Measurements from ENCODE around the gene C11orf21. TPM values are rescaled to one million over a fixed set of nuclear protein-coding genes. Genes with fewer than 3 reads are reported as not detected.

The C11orf21 gene
- total and polyA plus RNA-seq, 9 of the 15 experiments (the other 6 are each of a cell fraction or from before 2014, with no cell fraction given): 0.10 to 2.6 (median 2.0) TPM

DNA sequence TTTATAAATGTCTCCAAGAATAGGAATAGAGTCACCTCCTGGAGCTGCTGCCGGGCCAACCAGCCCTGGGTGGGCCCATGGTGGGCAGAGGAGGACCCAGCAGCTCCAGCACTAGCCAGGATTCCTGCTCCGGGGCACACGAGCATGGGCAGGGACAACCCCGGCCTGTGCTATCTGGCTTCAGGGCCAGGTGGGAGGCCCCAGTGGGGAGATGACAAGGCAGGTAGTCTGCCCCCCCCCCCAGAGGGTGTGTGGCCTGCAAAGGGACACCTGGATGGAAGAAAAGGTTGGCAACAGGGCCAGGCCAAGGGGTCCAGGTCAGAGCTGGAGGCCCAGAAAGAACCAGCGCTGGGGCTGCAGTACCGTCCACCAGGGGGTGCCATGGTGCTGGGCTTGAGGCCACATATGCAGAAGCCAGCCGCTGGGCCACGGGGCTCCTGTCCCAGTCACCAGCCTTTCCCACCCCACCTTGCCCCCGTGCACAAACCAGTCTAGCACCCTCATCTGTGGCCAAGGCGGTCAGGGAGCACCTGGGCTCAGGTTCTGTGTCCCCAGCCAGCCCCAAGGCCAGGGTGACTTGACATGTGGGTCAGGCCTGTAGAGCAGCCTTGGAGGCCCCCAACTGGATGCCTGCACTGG, 3.5 kb upstream of the C11orf21 start (continued):
- TF ChIP-seq, protein P1, sequence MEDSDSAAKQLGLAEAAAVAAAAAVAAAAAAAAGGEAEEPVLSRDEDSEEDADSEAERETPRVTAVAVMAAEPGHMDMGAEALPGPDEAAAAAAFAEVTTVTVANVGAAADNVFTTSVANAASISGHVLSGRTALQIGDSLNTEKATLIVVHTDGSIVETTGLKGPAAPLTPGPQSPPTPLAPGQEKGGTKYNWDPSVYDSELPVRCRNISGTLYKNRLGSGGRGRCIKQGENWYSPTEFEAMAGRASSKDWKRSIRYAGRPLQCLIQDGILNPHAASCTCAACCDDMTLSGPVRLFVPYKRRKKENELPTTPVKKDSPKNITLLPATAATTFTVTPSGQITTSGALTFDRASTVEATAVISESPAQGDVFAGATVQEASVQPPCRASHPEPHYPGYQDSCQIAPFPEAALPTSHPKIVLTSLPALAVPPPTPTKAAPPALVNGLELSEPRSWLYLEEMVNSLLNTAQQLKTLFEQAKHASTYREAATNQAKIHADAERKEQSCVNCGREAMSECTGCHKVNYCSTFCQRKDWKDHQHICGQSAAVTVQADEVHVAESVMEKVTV (CRISPR knock-in tag; IDR thresholded peaks at IDR 0.05): peak; percentile 65
- TF ChIP-seq, protein P2, sequence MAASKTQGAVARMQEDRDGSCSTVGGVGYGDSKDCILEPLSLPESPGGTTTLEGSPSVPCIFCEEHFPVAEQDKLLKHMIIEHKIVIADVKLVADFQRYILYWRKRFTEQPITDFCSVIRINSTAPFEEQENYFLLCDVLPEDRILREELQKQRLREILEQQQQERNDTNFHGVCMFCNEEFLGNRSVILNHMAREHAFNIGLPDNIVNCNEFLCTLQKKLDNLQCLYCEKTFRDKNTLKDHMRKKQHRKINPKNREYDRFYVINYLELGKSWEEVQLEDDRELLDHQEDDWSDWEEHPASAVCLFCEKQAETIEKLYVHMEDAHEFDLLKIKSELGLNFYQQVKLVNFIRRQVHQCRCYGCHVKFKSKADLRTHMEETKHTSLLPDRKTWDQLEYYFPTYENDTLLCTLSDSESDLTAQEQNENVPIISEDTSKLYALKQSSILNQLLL (CRISPR knock-in tag; IDR thresholded peaks at IDR 0.05; ENCODE audit: borderline replicate concordance): no peak

DNA sequence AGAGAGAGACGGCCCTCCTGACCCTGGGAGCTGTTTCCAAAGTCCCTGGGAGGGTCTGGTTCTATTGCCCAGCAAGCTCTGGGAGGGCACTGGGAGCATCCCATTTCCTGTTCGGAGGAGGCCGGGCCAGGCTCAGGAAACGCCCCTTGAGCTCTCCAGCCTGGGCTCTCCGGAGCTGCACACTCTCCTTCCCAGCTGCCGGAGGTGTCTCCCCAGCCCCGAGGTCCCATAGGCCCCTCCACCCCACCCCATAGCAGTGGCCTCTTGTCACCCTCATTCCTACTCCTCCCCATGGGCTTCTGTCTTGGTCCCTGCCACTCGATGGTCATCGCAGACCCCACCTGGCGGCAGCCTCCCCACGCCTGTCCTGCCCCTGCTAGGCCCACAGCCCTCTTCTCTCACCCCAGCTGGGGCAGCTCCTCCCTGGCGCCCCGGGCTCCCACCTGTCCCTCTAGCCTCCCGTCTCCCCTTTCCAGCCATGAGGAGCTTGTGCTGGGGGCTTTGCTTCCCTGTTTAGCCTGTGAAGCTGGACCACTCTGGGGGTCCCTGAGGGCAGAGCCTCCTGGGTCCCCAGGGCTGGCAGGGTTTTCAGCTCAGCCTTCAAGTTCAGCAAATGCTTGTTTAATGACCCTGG, 2.9 kb upstream of the C11orf21 start:
- ChIA-PET POLR2A (interaction anchor here (0.5 to 3.4 kb wide), 9 partner anchors 12 to 1623 kb away, joined by 3 to 24 read pairs (median 4); partner anchors contain the start of gene TSSC4), CTCF (ENCODE audit: low intra/inter-chr PET ratio) (interaction anchor here (0.8 to 5.1 kb wide), 2 partner anchors 107 to 115 kb away, joined by 3 to 85 read pairs; no protein-coding TSS in a partner anchor)
- TF ChIP-seq FOXJ3 (CRISPR knock-in tag; IDR thresholded peaks at IDR 0.05): no peak
- TF ChIP-seq FOXJ2 (tag; IDR thresholded peaks at IDR 0.05): no peak
- TF ChIP-seq ZNF12 (CRISPR knock-in tag; IDR thresholded peaks at IDR 0.05): peak; percentile 74; the same call in 1 of the 2 replicates
- no peak for TF ChIP-seq ELF2 (CRISPR knock-in tag; IDR thresholded peaks at IDR 0.05)
- TF ChIP-seq, protein P3, sequence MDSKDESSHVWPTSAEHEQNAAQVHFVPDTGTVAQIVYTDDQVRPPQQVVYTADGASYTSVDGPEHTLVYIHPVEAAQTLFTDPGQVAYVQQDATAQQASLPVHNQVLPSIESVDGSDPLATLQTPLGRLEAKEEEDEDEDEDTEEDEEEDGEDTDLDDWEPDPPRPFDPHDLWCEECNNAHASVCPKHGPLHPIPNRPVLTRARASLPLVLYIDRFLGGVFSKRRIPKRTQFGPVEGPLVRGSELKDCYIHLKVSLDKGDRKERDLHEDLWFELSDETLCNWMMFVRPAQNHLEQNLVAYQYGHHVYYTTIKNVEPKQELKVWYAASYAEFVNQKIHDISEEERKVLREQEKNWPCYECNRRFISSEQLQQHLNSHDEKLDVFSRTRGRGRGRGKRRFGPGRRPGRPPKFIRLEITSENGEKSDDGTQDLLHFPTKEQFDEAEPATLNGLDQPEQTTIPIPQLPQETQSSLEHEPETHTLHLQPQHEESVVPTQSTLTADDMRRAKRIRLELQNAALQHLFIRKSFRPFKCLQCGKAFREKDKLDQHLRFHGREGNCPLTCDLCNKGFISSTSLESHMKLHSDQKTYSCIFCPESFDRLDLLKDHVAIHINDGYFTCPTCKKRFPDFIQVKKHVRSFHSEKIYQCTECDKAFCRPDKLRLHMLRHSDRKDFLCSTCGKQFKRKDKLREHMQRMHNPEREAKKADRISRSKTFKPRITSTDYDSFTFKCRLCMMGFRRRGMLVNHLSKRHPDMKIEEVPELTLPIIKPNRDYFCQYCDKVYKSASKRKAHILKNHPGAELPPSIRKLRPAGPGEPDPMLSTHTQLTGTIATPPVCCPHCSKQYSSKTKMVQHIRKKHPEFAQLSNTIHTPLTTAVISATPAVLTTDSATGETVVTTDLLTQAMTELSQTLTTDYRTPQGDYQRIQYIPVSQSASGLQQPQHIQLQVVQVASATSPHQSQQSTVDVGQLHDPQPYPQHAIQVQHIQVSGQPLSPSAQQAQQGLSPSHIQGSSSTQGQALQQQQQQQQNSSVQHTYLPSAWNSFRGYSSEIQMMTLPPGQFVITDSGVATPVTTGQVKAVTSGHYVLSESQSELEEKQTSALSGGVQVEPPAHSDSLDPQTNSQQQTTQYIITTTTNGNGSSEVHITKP (IDR thresholded peaks at IDR 0.05; ENCODE audit: partially characterized antibody): peak; percentile 30
- no peak for TF ChIP-seq RBM34 (IDR thresholded peaks at IDR 0.05; ENCODE audit: borderline replicate concordance, insufficient read depth, low read length)
- no peak for TF ChIP-seq MEF2D (tag; conservative IDR thresholded peaks at IDR 0.05; ENCODE audit: low read depth)
- H3K9me1 ChIP-seq (ENCODE audit: control insufficient read depth, insufficient read depth, low read length): no peaks in the 10 kb centered on the region
- intact Hi-C loops (cut with micrococcal nuclease): loop anchor here (1.0 to 10.0 kb wide), 4 partner anchors 98 to 590 kb away; partner anchors contain the start of gene TSSC4
- no peaks in the 10 kb centered on the region for H3K9me3 ChIP-seq (replicated peaks; ENCODE audit: control insufficient read depth, insufficient read depth, low read depth, low read length)
- H2AFZ ChIP-seq (ENCODE audit: low read depth, low read length): 0 out of 2 replicates have a peak overlapping the region, but pooled peaks have one; percentile 39
- peak overlapping the region; percentile 47; the same call in 2 of the 3 replicates for H3K27ac ChIP-seq (ENCODE audit: extremely low read depth, low read depth, low read length)
- in situ Hi-C loops (cut with MboI): no loop called here
- peaks cover 21% of the 10 kb centered on the region; the same call in 2 of the 3 replicates for H3K79me2 ChIP-seq (ENCODE audit: control insufficient read depth, insufficient read depth, low read length)
- ATAC-seq (no peak), DNase-seq (ENCODE audit: extremely low read depth in 1 of 4, low spot score in 3 of 4) (no peak), FAIRE-seq (peak; percentile 15)
- H3K4me3 ChIP-seq: peak overlapping the region; percentile 5; the same call in 1 of the 2 replicates
- WGBS (ENCODE audit: insufficient coverage, low coverage, missing lambda C conversion rate): 43% methylated on average over 10 of the region's 14 CpGs
- H3K9ac ChIP-seq (ENCODE audit: insufficient read depth in 1 of 2, low read depth in 2 of 2, low read length in 2 of 2): peak overlapping the region; percentile 69 to 80
- no peaks in the 10 kb centered on the region; a peak in 1 of 5 replicates for H3K27me3 ChIP-seq (ENCODE audit: control insufficient read depth in 2 of 2, insufficient read depth in 2 of 2, low read length in 2 of 2)
- H4K20me1 ChIP-seq (replicated peaks; ENCODE audit: control insufficient read depth, insufficient read depth, low read length): no peaks in the 10 kb centered on the region
- BruUV-seq (replicated peaks): no TSS peak
- H3K4me2 ChIP-seq (ENCODE audit: insufficient read depth, low read length): peak overlapping the region; percentile 67
- H3K4me1 ChIP-seq (replicated peaks in 1 of 2; ENCODE audit: control insufficient read depth in 2 of 2, insufficient read depth in 2 of 2, low read length in 2 of 2): peaks cover 60 to 92% of the 10 kb centered on the region in 2 experiments
- H3K36me3 ChIP-seq (ENCODE audit: control insufficient read depth, insufficient read depth, low read length): no peaks in the 10 kb centered on the region

Data from K562 (cell line).